Measurements from ENCODE around the gene XPA.
"Not testable (repeated sequence)": the region's sequence is repeated elsewhere in the genome, so short reads cannot be mapped to it uniquely, and the experiment has no call there.

XPA gene

GRCh38 chr9:97703437-97704344, 6.6 kb upstream of the XPA start:
- no peak for DNase-seq

- DNase-seq: not testable (repeated sequence)
Observed at GRCh38 chr9:97699824-97700223, 2.7 kb upstream of the XPA start.

- not testable (repeated sequence) for DNase-seq
Observed at GRCh38 chr9:97699281-97699680, 2.1 kb upstream of the XPA start.

GRCh38 chr9:97698865-97699264, 1.7 kb upstream of the XPA start:
- DNase-seq: no peak

GRCh38 chr9:97697837-97698236, 697 bp upstream of the XPA start:
- DNase-seq: no peak

GRCh38 chr9:97695995-97696802, 941 bp downstream of the XPA start:
- no peak for DNase-seq

- DNase-seq: no peak
Observed at GRCh38 chr9:97695390-97695789, 1.8 kb downstream of the XPA start.

GRCh38 chr9:97694769-97695168, 2.4 kb downstream of the XPA start:
- DNase-seq: no peak

GRCh38 chr9:97689401-97690180, 7.5 kb downstream of the XPA start:
- DNase-seq: no peak

GRCh38 chr9:97688654-97689053, 8.5 kb downstream of the XPA start:
- no peak for DNase-seq

GRCh38 chr9:97682242-97682641, 14.9 kb downstream of the XPA start:
- no peak for DNase-seq

GRCh38 chr9:97675655-97676054, 21.5 kb downstream of the XPA start:
- DNase-seq: no peak

GRCh38 chr9:97673922-97674321, 23.2 kb downstream of the XPA start:
- no peak for DNase-seq

- no peak for DNase-seq
Observed at GRCh38 chr9:97672403-97672802, 24.7 kb downstream of the XPA start.

GRCh38 chr9:97670586-97670985, 26.6 kb downstream of the XPA start:
- no peak for DNase-seq

- DNase-seq: no peak
Observed at GRCh38 chr9:97668485-97668884, 28.7 kb downstream of the XPA start.

GRCh38 chr9:97666907-97667686, 30.0 kb downstream of the XPA start:
- no peak for DNase-seq

GRCh38 chr9:97665742-97666141, 31.4 kb downstream of the XPA start:
- no peak for DNase-seq

- DNase-seq: no peak
Observed at GRCh38 chr9:97660847-97661246, 36.3 kb downstream of the XPA start.

GRCh38 chr9:97660340-97660739, 36.8 kb downstream of the XPA start:
- no peak for DNase-seq

GRCh38 chr9:97659771-97660170, 37.4 kb downstream of the XPA start:
- no peak for DNase-seq

GRCh38 chr9:97658707-97659106, 38.4 kb downstream of the XPA start:
- DNase-seq: no peak

All from activated CD4-positive, CD25-positive, alpha-beta regulatory T cell treated with anti-CD3 and anti-CD28 coated beads, Interleukin-2, amount 50 U/mL, for 72 hours (primary cell).